ENCODE data around the gene BTNL9. TPM values are rescaled to one million over a fixed set of nuclear protein-coding genes. Genes with fewer than 3 reads are reported as not detected.

The BTNL9 gene
- total RNA-seq, 2 experiments from 2014 or later: not detected

DNA sequence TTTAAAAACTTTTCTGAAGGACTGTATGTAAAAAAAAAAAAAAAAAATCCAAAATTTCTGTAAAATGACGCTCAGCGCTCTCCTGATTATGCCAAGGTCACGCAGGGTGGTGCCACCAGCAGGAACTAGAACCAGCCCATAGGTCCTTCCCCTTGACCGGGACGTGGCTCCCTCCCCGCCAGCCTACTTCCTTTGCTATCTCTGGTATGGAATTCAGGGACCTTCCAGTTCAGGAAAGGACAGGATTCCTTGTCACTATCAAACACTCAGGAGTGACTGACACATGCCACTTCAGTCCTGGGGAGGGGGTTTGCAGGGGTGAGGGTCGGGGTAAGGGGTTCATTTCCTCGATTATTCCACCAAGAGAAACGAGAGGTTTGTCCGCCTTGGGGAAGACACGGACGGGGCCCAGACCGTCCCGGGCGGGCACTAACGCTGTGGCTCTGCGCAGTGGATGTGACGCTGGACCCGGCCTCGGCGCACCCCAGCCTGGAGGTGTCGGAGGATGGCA, 18.8 kb downstream of the BTNL9 start:
- DNase-seq (no peak), ATAC-seq (no peak)
- ChIA-PET CTCF (no interaction called here), POLR2A (no interaction called here)
- Mint-ChIP-seq H3K27ac (no peak overlapping the region), H3K9me3 (no peaks in the 10 kb centered on the region), H3K4me3 (no peak overlapping the region), H3K36me3 (ENCODE audit: low read depth) (no peaks in the 10 kb centered on the region), H3K27me3 (peaks cover 85% of the 10 kb centered on the region), H3K4me1 (ENCODE audit: low read depth) (no peaks in the 10 kb centered on the region)
- intact Hi-C loops (cut with micrococcal nuclease): no loop called here
- no peak for TF ChIP-seq CTCF (IDR thresholded peaks at IDR 0.05)

DNA sequence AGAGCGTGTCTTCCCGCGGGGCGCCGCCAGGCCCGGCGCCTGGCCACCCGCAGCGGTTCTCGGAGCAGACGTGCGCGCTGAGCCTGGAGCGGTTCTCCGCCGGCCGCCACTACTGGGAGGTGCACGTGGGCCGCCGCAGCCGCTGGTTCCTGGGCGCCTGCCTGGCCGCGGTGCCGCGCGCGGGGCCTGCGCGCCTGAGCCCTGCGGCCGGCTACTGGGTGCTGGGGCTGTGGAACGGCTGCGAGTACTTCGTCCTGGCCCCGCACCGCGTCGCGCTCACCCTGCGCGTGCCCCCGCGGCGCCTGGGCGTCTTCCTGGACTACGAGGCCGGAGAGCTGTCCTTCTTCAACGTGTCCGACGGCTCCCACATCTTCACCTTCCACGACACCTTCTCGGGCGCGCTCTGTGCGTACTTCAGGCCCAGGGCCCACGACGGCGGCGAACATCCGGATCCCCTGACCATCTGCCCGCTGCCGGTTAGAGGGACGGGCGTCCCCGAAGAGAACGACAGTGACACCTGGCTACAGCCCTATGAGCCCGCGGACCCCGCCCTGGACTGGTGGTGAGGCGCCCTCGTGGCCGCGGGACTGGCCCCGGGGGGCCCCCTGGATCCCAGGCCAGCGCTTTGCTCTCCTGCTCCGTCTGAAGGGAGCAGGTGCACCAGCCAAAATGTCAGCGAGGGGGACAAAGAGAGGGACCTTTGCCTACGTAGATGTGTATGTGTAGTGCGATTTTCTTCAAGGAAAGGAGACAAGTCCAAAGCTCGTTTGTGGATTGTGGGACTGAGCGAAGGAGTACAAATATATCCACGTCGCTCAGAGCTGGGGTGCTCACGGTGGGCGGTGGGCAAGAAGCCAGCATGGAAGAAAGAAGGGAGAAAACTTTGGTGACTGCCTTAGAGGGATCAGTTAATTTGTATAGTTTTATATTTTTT, 19.5 kb downstream of the BTNL9 start:
- POLR2A ChIA-PET: no interaction called here
- no peaks in the 10 kb centered on the region for H3K36me3 Mint-ChIP-seq (ENCODE audit: low read depth)
- H3K9me3 Mint-ChIP-seq: no peaks in the 10 kb centered on the region
- ATAC-seq (peak; percentile 27), DNase-seq (no peak)
- intact Hi-C loops (cut with micrococcal nuclease): no loop called here
- CTCF ChIA-PET: no interaction called here
- H3K27ac Mint-ChIP-seq: no peak overlapping the region
- H3K27me3 Mint-ChIP-seq: peaks cover 80% of the 10 kb centered on the region
- TF ChIP-seq CTCF (IDR thresholded peaks at IDR 0.05): no peak
- no peaks in the 10 kb centered on the region for H3K4me1 Mint-ChIP-seq (ENCODE audit: low read depth)
- no peak overlapping the region for H3K4me3 Mint-ChIP-seq

GRCh38 chr5:181060231-181060590, 20.1 kb downstream of the BTNL9 start:
- TF ChIP-seq CTCF (IDR thresholded peaks at IDR 0.05): no peak
- CTCF ChIA-PET: no interaction called here
- Mint-ChIP-seq H3K36me3 (ENCODE audit: low read depth) (no peaks in the 10 kb centered on the region), H3K4me1 (ENCODE audit: low read depth) (no peaks in the 10 kb centered on the region), H3K27ac (no peak overlapping the region), H3K27me3 (peaks cover 75% of the 10 kb centered on the region), H3K4me3 (no peak overlapping the region), H3K9me3 (no peaks in the 10 kb centered on the region)
- POLR2A ChIA-PET: no interaction called here
- DNase-seq (no peak), ATAC-seq (no peak)
- intact Hi-C loops (cut with micrococcal nuclease): no loop called here

DNA sequence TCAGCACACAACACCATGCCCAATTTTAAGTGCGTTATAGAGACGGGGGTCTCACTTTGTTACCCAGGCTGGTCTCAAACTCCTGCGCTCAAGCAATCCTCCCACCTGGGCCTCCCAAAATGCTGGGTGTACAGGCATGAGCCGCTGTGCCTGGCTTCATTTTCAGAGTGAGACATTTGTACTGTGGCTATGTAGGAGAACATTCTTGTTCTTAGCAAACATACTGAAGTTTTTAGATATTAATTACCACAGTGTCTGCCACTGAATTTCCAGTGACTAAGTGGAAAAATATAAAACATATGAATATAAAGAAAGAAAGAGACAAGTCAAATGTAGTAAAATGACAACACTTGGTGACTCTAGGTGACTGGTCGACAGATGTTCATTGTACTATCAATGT, 20.9 kb downstream of the BTNL9 start:
- CTCF ChIA-PET: no interaction called here
- TF ChIP-seq CTCF (IDR thresholded peaks at IDR 0.05): no peak

GRCh38 chr5:181061645-181062044, 21.6 kb downstream of the BTNL9 start:
- no peak for TF ChIP-seq CTCF (IDR thresholded peaks at IDR 0.05)
- DNase-seq (no peak), ATAC-seq (no peak)
- CTCF ChIA-PET: no interaction called here
- Mint-ChIP-seq H3K9me3 (no peaks in the 10 kb centered on the region), H3K27ac (no peak overlapping the region), H3K36me3 (ENCODE audit: low read depth) (no peaks in the 10 kb centered on the region), H3K27me3 (peaks cover 70% of the 10 kb centered on the region), H3K4me1 (ENCODE audit: low read depth) (no peaks in the 10 kb centered on the region), H3K4me3 (no peak overlapping the region)
- intact Hi-C loops (cut with micrococcal nuclease): no loop called here
- POLR2A ChIA-PET: no interaction called here

More for the DNA sequence above, 20.9 kb downstream of the BTNL9 start:
- intact Hi-C loops (cut with micrococcal nuclease): no loop called here
- Mint-ChIP-seq H3K9me3 (no peaks in the 10 kb centered on the region), H3K27me3 (peaks cover 73% of the 10 kb centered on the region), H3K4me1 (ENCODE audit: low read depth) (no peaks in the 10 kb centered on the region), H3K4me3 (no peak overlapping the region), H3K36me3 (ENCODE audit: low read depth) (no peaks in the 10 kb centered on the region), H3K27ac (no peak overlapping the region)
- no peak for DNase-seq
- POLR2A ChIA-PET: no interaction called here
- no peak for ATAC-seq
